ENCODE results near the gene CRHR1.

CRHR1 gene

DNA sequence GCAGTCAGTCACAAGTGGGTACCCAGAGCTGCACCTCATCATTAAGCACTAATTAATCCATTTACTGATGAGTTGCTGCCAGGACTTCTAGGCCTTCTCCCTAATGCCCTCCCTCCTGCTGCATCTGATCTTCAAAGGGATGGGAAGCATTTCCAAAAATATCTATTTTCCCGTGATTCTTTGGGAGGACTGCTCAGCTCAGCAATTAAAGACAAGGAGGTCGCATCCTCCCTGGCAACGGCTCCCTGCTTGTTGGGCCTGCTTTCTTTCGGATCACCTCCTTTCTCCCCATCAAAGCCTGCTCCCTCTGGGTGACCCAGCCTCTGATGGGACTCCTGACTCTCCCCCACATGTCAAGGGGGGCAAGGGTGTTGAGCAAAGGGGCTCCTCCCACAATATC is 34.6 kb downstream of the CRHR1 start:
- H3K27ac ChIP-seq: no peak overlapping the region
- no peak for DNase-seq (ENCODE audit: low read depth, low spot score)

DNA sequence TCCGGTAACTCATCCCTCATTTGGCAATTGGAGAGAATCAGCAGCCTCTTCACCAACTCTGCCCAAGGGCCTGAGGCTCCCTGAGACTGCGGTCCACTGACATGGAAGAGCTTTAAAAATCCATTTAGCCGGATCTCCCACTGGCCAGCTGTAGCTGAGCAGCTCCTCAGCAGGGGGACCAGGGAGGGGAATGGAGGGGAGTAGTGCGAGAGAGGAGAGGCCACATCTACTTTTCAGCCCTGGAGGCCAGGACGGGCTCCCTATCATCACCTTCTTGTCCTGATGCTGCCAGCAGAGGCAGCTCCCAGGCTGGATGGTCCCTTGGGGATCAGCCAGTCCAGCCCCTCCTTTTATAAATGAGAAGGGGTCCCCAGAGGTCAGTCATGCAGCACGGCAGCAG is 35.5 kb downstream of the CRHR1 start:
- H3K27ac ChIP-seq: no peak overlapping the region
- DNase-seq (ENCODE audit: low read depth, low spot score): no peak

DNA sequence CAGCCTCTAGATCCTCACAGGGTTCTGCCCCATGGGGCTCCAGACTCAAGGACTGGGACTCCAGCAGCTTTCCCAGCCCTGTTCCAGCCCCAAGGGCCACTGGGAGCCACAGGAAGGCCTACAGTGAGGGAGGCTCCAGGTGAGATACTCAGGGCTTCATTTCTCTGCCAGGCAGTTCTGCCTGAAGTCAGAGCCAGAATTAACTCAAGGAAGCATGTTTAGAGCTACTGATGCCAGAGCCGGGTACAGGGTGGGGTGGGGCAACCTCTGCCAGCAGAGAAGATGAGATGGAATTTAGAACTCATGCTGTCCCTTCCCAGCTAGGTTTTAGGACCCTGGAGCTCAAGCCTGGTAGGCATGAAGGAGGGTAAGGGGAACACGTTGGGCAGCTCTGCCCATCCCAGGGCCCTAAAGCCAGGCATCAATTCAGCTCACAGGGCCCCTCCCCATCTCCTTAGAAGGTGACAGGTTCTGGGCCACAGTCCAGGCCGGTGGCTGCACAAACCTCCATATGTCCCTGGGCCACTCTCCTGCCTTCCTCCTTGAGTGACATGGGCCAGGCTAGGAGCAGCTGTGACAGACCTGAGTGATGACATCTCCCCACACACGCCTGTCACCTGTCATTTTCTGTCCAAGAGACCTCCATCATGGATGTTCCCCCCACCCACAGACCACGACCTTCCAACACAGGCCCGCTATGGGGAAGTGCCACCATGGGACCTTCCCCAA is 36.1 kb downstream of the CRHR1 start:
- no peak for DNase-seq (ENCODE audit: low read depth, low spot score)
- no peak overlapping the region for H3K27ac ChIP-seq

DNA sequence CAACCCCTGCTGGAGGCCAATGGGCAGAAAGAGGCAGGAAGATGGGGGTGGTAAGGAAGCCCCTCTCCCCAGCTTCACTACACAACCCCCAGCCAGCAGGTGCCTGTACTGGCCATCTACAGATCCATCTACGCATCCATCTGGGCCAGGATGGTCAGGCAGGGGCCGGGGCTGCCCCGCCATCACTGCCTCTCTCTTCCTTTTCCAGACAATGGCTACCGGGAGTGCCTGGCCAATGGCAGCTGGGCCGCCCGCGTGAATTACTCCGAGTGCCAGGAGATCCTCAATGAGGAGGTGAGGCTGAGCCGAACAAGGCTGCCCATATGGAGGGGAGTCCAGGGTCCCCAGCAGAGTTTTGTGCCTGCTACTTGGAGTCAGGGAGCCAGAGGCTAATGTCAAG is 37.0 kb downstream of the CRHR1 start:
- H3K27ac ChIP-seq: no peak overlapping the region
- no peak for DNase-seq (ENCODE audit: low read depth, low spot score)

DNA sequence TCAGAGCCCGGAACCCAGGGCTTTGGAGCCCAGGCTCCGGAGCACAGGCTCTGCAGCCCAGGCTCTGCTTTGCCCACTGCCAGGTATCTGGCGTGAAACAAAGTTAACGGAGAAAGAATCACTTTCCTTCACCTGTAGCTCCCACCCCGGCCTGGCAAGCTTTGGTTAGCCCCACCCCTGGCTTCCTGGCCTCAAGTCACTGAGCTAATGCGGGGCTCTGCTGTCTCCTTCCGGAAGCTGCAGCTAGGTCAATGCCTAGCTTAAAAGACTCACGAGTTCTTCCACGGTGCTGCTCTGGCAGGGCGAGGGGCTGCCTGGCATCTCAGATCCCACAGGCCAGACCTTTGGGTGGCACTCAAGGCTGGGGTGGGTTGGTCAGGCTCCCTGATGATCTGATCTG is 39.5 kb downstream of the CRHR1 start:
- no peak for DNase-seq (ENCODE audit: low read depth, low spot score)
- no peak overlapping the region for H3K27ac ChIP-seq

DNA sequence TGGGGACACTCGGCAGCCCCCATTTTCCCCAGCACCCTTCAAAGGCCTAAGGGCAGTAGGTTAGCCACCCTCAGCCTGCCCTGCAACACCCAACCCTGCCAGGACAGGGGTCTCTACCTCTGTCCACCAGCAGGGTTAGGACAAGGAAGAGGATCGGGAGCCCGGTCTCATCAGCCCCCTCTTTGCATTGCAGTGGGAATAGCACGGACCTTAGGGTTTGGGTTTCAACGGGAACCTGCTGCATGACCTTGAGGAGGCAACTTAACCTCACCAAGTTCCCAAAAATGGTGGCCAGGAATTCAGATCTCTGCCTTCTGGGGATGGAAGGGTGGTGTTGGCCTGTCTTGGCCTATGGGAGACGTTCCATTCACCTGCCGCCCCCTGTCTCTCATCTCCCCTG is 40.4 kb downstream of the CRHR1 start:
- no peak overlapping the region for H3K27ac ChIP-seq
- DNase-seq (ENCODE audit: low read depth, low spot score): no peak

DNA sequence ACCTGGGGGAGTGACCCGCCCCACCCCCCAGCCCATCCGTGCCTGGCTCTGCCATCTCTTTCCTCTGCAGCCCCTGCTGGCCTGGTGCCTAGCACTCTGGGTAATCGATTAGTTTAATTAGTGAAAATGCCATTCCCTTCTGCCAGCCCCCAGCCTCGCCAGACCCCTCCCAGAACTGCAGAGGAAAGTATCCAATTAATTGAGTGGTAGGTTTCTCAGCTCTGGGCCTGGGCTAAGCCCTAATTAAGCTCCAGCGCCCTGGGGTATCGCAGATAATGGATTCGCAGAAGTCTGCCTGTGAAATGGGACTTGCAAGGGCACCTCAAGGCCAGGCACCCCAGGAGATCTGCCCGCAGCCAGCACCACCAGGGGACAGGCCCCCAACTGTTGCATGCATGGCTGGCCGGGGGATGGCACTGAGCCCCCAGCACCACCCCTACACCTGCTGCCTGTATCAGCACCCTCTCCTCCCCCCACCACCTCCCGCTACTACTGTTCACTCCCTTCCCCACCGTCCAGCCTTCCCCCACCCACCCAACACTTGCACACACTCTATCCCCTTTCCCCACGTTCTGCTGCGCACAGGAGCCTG is 40.9 kb downstream of the CRHR1 start:
- H3K27ac ChIP-seq: no peak overlapping the region
- DNase-seq (ENCODE audit: low read depth, low spot score): no peak

DNA sequence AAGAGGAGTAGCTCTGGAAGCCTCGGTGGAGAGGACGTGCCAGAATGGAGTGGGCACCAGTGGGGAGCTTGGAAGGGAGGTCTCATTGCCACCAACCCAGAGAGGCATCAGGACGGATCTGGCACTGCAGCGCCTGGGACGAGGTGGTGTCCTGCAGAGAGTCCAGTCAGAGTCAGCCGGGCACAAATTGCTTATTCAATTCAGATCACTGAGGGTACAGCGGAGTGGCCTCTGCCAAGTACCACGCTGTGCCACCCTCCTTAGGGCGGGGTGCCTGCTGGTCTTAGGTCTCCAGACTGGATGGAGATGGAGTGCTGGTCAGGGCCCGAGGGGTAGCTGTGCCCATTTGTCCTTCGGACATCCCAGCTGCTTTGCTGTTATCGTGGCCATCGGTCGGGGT is 41.7 kb downstream of the CRHR1 start:
- no peak for DNase-seq (ENCODE audit: low read depth, low spot score)
- H3K27ac ChIP-seq: no peak overlapping the region

DNA sequence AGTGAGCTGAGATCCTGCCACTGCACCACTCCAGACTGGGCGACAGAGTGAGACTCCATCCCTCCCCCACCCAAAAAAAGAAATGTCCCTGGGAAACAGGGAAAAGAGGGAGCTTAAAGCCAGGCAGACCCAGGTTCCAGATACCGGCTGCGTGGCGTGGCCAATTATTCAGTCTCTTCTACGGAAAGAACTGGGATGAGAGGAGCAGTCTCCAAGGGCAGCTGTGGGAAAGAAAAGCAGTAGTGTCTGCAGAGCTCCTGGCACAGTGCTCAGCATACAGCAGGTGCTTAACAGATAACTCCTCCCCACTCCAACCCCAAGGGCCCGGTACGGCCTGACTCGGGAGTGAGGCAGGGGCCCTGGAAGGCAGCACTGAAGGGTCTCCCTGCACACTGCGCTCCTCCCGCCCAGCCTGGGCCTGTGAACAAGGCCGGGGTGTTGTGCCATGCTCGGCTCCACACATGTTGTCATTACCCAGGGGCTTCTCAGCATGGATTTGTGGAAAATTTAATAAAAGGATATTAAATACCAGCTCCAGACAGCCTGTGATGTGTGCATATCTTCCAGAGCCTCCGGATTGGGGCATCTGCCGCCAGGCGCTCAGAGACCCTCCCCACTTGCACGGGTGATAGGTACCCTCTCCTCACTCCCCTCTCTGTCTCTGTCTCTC is 42.9 kb downstream of the CRHR1 start:
- DNase-seq (ENCODE audit: low read depth, low spot score): no peak
- no peak overlapping the region for H3K27ac ChIP-seq

DNA sequence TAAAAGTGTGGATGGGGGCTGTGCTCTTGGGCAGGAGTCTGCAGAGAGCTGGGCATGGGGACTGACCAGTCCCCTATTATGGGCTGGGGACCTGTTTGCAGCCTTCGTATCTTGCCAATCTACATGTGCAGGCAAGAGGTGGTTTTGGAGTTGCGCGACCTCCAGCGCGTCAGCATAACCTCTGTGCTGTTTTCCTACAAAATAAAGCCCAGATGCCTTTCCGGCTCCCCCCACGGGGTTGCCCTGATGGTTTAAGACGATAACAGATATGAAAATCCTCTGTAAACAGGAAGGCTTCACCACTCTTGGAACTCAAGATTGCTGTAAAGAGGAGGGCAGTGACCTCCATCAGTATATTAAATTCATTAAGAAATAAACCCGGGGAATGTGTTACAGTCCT is 44.1 kb downstream of the CRHR1 start:
- no peak for DNase-seq (ENCODE audit: low read depth, low spot score)
- no peak overlapping the region for H3K27ac ChIP-seq

DNA sequence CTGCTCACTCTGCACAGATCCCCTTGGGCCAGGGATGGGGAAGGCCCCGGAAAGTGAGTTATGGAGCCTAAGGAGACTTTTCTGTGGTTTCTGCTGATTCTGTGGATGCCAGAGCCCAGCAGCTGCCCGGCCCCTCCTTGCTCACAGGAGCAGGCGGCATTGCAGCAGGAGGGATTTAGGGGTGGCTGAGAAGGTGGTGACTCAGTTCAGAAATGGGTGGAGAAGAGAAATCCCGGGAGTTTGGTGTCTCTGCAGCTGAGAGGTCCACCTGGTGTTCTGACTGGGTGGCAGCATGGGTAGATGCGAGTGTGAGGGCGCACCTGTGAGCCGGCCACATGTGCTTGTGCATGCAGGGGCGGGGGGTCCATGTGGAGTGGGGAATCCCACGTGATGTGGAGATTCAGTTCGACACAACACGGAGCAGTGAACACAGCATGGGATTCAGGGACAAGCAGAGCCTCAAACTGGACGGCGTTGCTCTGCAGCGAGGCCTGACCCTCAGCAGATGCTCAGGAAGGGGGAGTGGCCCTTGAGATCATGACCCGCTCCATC is 44.5 kb downstream of the CRHR1 start:
- no peak overlapping the region for H3K27ac ChIP-seq
- DNase-seq (ENCODE audit: low read depth, low spot score): no peak

DNA sequence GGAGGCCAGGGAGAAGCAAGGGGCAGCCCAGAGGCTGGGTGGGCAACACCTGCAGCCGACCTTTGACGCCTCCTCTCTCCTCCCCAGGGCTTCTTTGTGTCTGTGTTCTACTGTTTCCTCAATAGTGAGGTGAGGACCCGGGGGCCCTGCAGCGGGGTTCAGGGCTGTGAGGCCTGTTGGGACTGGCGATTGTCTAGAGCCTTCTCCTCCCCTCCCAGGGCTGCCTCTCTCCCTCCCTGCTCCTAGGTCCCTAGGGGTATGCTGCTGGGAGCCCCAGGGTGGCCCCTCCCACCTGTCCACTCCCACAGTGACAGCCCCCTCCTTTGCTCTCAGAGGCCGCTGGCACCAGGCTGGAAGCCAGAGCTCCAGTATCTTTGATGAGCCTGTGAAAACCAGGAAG is 49.8 kb downstream of the CRHR1 start:
- H3K27ac ChIP-seq: no peak overlapping the region
- DNase-seq (ENCODE audit: low read depth, low spot score): no peak

DNA sequence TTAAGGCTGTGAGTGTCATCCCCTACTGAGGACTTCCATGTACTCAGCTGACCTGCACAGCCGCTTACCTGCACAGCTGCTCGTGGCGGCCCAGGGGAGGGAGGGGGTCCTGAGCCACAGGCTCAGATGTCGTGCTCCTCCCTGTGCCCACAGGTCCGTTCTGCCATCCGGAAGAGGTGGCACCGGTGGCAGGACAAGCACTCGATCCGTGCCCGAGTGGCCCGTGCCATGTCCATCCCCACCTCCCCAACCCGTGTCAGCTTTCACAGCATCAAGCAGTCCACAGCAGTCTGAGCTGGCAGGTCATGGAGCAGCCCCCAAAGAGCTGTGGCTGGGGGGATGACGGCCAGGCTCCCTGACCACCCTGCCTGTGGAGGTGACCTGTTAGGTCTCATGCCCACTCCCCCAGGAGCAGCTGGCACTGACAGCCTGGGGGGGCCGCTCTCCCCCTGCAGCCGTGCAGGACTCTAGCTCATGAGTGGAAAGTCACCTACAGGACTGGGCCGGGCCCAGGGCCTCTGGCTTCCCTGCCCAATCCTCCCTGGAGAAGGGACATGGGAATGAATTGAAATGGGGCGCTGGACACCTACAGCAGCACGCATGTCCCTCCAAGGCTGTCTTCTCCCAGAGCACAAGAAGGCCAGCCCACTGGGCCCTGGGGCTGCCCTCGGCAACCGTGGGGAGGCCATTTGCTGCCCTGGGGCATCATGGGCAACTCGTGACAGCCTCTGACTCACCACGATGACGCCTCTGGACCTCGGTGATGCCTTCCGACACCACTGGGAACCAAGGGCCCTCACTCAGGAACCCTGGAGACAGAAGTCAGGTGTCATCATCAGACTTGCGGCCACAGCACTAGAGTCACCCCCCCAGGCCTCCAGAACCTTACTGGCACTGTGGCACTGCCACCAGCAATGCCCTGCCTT is 50.6 kb downstream of the CRHR1 start:
- H3K27ac ChIP-seq: no peak overlapping the region
- DNase-seq (ENCODE audit: low read depth, low spot score): no peak

DNA sequence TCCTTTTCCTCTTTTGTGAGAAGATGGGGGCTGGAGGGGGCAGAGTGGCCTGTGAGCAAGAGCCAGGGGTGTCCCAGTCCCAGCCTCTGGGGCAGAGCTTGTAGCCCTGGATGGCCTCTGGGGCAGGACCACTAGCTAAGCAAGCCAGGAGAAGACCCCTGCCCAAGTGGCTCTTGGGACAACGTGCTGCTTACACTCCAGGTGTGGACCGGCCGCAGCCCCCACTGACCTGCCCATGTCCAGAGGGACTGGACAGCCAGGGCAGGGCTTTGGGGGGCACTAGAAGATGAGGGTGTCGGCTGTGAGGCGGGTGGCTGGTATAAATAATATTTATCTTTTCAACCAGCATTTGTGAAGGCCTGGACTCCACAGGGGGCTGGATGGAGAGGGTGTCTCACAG is 51.4 kb downstream of the CRHR1 start:
- no peak overlapping the region for H3K27ac ChIP-seq
- no peak for DNase-seq (ENCODE audit: low read depth, low spot score)

DNA sequence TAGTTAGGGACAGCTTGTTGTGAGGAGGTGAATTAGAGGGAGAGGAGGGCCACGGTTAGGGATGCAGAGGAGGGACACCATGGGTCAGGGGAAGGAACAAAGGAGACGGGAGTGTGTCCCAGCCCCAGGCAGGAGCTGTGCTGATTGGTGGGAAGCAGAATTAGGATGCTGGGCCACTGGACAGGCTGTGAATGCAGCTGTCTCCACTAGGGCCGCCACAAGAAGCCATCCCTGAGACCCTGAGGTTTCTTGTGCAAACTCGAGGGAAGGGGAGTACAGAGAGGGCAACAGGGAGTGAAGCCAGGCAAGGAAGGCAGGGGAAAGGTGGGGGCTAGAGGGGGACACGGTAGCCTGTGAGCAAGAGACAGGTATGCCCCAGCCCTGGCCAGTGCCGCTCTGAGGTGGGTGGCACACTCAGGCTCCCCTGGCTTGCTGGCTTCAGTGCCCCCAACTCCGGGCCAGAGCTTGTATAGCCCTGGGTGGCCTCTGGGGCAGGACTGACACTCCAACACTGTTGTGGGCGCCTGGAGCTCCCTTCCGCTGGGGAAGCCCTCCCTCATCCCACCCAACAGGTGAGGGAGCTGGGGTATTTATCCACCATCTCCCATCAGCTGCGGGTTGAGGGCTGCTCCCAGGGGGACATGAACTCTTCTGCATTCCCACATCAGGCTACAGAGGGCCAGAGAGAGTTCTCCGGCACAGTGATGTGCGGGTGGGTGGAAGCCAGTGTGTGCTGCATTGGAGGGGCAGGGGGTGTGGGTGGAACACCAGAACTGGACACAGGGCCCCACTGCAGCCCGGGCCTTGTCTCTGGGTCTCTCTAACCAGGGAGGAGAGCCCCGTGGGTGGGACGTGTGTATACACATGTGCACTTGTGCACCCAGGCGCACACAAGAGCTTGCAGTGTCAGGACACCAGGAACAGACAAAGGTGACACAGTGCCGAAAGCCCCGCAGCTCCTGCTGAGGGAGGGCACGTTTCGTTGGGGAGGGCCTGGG is 52.2 kb downstream of the CRHR1 start:
- no peak overlapping the region for H3K27ac ChIP-seq
- DNase-seq (ENCODE audit: low read depth, low spot score): no peak

DNA sequence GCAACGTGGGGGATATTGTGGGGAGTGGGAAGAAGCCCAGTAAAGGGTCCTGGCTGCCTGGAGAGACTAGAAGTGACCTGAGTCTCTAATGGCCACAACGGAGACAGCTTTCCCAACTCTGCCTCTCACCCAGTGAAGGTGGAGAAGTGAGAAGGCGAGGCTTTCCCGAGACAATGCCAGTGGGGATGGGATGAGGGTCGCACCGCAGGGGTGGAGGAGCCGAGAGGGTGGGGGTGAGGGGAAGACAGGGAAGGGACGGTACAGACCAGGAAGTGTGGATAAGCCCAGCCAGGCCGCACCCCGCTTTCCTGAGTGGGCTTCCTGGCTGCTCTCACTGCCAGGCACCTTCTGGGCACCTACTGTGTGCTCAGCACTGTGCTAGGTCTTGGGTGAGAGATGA is 53.1 kb downstream of the CRHR1 start:
- H3K27ac ChIP-seq: no peak overlapping the region
- no peak for DNase-seq (ENCODE audit: low read depth, low spot score)

DNA sequence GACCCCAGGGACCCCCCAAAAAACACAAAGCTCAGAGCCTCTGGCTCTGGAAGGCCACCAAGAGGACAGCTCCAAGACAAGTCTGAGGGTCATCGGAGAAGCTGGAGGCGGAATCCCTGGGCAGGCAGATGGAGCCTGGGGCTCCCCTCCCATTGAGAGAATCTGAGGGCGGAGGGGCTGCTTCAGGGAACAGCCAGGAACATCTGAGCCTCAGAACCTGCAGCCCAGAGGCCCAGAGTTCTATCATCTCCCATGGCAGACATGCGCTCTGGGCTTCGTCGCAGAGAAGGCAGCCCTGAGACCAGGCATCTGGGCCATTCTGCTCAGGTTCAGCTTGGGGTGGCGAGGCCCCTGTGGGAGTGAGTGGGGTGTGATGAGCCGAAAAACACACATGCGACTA is 53.5 kb downstream of the CRHR1 start:
- no peak for DNase-seq (ENCODE audit: low read depth, low spot score)

DNA sequence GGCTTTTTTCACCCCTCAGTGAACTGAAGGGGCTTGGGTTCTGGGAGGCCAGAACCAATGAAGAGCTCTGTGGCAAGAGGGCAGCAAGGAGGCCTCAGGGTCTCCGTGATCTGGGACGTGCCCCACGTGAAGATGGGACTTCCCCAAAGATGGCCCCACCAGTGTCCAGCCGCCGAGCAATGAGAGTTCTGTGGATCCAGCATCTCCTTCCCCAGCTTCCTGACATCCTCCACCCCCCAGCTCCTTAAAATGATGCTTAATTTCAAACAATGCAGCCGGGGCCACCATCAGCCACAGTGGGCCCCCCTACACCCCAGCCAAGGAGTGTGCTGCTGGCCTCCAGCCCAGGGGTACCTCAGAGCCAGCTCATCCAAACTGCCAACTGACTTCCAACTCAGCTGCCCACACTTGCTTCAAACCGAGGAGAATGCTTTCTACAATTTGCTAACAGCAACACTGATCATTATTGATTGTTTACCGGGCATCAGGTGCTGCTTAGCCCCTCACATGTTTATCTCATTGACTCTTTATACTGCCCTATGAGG is 54.7 kb downstream of the CRHR1 start:
- no peak overlapping the region for H3K27ac ChIP-seq
- DNase-seq (ENCODE audit: low read depth, low spot score): no peak

More for the DNA sequence above, 53.5 kb downstream of the CRHR1 start:
- H3K27ac ChIP-seq: no peak overlapping the region

DNA sequence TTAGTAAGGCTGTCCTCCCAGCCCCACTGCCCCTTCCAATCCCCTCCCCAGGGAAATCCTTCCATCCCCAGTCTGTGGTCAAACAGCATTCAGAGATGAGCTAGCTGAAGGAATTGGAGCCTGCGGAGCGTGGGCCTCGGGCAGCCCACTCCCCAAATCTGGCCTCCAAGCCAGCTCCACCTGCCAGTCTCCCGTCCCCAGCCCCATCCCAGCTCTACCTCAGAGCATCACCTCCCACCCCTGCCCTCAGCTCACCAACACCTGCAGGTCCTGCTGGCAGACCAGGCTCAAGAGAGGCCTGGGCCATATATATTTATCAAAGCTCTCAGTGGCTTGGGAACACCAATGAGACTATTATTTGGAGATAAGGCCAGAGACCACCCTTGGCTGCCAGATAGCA is 55.3 kb downstream of the CRHR1 start:
- no peak for DNase-seq (ENCODE audit: low read depth, low spot score)

More for the DNA sequence above, 55.3 kb downstream of the CRHR1 start:
- no peak overlapping the region for H3K27ac ChIP-seq

Data from epithelial cell of prostate (primary cell).